Measurements from ENCODE around the gene GPR61. TPM values are rescaled to one million over a fixed set of nuclear protein-coding genes. Genes with fewer than 3 reads are reported as not detected.

The GPR61 gene
- total and polyA plus RNA-seq, 5 donors from 2014 or later: 0.20 to 0.43 (median 0.43) TPM; not detected in 2

DNA sequence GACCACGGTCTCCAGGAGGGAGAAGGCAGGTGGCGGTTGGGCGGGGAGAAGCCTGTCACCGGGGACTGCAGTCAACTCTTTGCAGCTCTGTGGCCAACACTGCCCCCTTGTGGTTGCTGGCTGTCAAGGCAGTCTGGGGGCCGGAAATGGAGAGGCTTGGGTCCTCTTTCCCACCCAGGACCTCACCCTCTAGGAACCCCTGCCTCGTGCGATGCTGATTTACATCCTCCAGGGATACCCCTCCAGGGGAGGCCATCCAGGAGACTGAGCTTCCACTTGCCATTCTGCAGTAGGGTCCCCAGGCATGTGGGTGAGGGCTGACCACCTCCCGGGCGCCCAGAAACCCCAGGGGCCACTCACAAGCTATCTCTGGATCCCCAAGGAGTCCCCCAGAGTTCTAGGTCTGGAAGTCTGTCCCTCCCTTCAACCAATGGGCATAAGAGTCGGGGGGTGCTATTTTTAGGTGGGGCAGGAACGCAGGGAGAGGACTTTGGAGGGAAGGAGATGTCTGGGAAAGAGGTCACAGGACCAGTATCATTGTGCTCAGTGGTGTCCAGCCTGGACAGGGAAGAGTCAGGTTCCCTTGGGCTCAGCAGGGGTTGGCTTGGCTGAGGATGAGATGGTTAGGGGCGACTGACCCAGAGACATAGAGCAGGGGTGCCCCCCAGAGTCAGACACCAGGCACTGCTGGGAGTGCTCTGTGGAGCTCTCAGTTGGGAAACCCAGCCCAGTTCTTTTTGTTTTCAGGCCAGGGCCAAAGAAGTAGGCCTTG, 7.1 kb upstream of the GPR61 start:
- Histone ChIP-seq H3K27ac (ENCODE audit: insufficient read depth, low read length, poor library complexity, severe bottlenecking) (no peak overlapping the region), H3K9me3 (ENCODE audit: control insufficient read depth in 2 of 2, low read length in 2 of 2) (no peaks in the 10 kb centered on the region), H3K4me1 (ENCODE audit: control insufficient read depth, insufficient read depth, low read length, poor library complexity, severe bottlenecking) (peaks cover 24% of the 10 kb centered on the region), H3K36me3 (ENCODE audit: control insufficient read depth, insufficient read depth, low read length) (no peaks in the 10 kb centered on the region), H3K27me3 (ENCODE audit: control insufficient read depth, insufficient read depth, low read length) (no peaks in the 10 kb centered on the region), H3K4me3 (ENCODE audit: low read depth, low read length) (peak overlapping the region; percentile 72)
- H3K9me3 Mint-ChIP-seq: no peaks in the 10 kb centered on the region
- no peaks in the 10 kb centered on the region for H3K36me3 Mint-ChIP-seq
- peaks cover 0 to 23% (median 10%) of the 10 kb centered on the region in 4 donors for H3K4me1 Mint-ChIP-seq
- peaks cover 4% of the 10 kb centered on the region for H3K27me3 Mint-ChIP-seq
- peak overlapping the region; percentile 71 to 90 (median 84) for H3K27ac Mint-ChIP-seq
- peak; percentile 85 to 92 for ATAC-seq (ENCODE audit: low read depth in 2 of 2)
- H3K4me3 Mint-ChIP-seq: peak overlapping the region; percentile 42 to 87 (median 86)
- DNase-seq: peak; percentile 83 to 88 (median 87)

GRCh38 chr1:109534307-109534858, 5.3 kb upstream of the GPR61 start:
- Mint-ChIP-seq H3K4me1 (peaks cover 0 to 23% (median 10%) of the 10 kb centered on the region in 4 donors), H3K4me3 (peak overlapping the region in 1 of 4 donors; percentile 12), H3K27ac (no peak overlapping the region), H3K9me3 (no peaks in the 10 kb centered on the region), H3K36me3 (no peaks in the 10 kb centered on the region), H3K27me3 (peaks cover 4% of the 10 kb centered on the region)
- Histone ChIP-seq H3K9me3 (ENCODE audit: control insufficient read depth in 2 of 2, low read length in 2 of 2) (no peaks in the 10 kb centered on the region), H3K36me3 (ENCODE audit: control insufficient read depth, insufficient read depth, low read length) (no peaks in the 10 kb centered on the region), H3K4me1 (ENCODE audit: control insufficient read depth, insufficient read depth, low read length, poor library complexity, severe bottlenecking) (peaks cover 24% of the 10 kb centered on the region), H3K4me3 (ENCODE audit: low read depth, low read length) (no peak overlapping the region), H3K27ac (ENCODE audit: insufficient read depth, low read length, poor library complexity, severe bottlenecking) (no peak overlapping the region), H3K27me3 (ENCODE audit: control insufficient read depth, insufficient read depth, low read length) (no peaks in the 10 kb centered on the region)
- DNase-seq (no peak), ATAC-seq (ENCODE audit: low read depth in 2 of 2) (no peak)

- Histone ChIP-seq H3K4me1 (ENCODE audit: control insufficient read depth, insufficient read depth, low read length, poor library complexity, severe bottlenecking) (peaks cover 24% of the 10 kb centered on the region), H3K36me3 (ENCODE audit: control insufficient read depth, insufficient read depth, low read length) (no peaks in the 10 kb centered on the region), H3K9me3 (ENCODE audit: control insufficient read depth in 2 of 2, low read length in 2 of 2) (no peaks in the 10 kb centered on the region), H3K27ac (ENCODE audit: insufficient read depth, low read length, poor library complexity, severe bottlenecking) (no peak overlapping the region), H3K27me3 (ENCODE audit: control insufficient read depth, insufficient read depth, low read length) (no peaks in the 10 kb centered on the region), H3K4me3 (ENCODE audit: low read depth, low read length) (no peak overlapping the region)
- Mint-ChIP-seq H3K4me3 (no peak overlapping the region), H3K27ac (no peak overlapping the region), H3K36me3 (no peaks in the 10 kb centered on the region), H3K4me1 (peaks cover 0 to 23% (median 12%) of the 10 kb centered on the region in 4 donors), H3K9me3 (no peaks in the 10 kb centered on the region), H3K27me3 (peaks cover 4% of the 10 kb centered on the region)
- ATAC-seq (ENCODE audit: low read depth in 2 of 2) (no peak), DNase-seq (no peak)
Measured at GRCh38 chr1:109535481-109535880, 4.2 kb upstream of the GPR61 start.

- Histone ChIP-seq H3K27ac (ENCODE audit: insufficient read depth, low read length, poor library complexity, severe bottlenecking) (no peak overlapping the region), H3K4me3 (ENCODE audit: low read depth, low read length) (no peak overlapping the region), H3K9me3 (ENCODE audit: control insufficient read depth in 2 of 2, low read length in 2 of 2) (no peaks in the 10 kb centered on the region), H3K4me1 (ENCODE audit: control insufficient read depth, insufficient read depth, low read length, poor library complexity, severe bottlenecking) (peaks cover 19% of the 10 kb centered on the region), H3K36me3 (ENCODE audit: control insufficient read depth, insufficient read depth, low read length) (no peaks in the 10 kb centered on the region), H3K27me3 (ENCODE audit: control insufficient read depth, insufficient read depth, low read length) (no peaks in the 10 kb centered on the region)
- ATAC-seq (ENCODE audit: low read depth in 2 of 2) (no peak), DNase-seq (no peak)
- H3K27me3 Mint-ChIP-seq: peaks cover 4% of the 10 kb centered on the region
- no peak overlapping the region for H3K27ac Mint-ChIP-seq
- H3K4me1 Mint-ChIP-seq: peaks cover 0 to 19% (median 11%) of the 10 kb centered on the region in 4 donors
- no peaks in the 10 kb centered on the region for H3K36me3 Mint-ChIP-seq
- H3K4me3 Mint-ChIP-seq: no peak overlapping the region
- H3K9me3 Mint-ChIP-seq: no peaks in the 10 kb centered on the region
Measured at GRCh38 chr1:109535971-109536491, 3.6 kb upstream of the GPR61 start.

GRCh38 chr1:109537450-109538178, 2.1 kb upstream of the GPR61 start:
- Histone ChIP-seq H3K4me1 (ENCODE audit: control insufficient read depth, insufficient read depth, low read length, poor library complexity, severe bottlenecking) (peaks cover 3% of the 10 kb centered on the region), H3K27me3 (ENCODE audit: control insufficient read depth, insufficient read depth, low read length) (no peaks in the 10 kb centered on the region), H3K4me3 (ENCODE audit: low read depth, low read length) (no peak overlapping the region), H3K27ac (ENCODE audit: insufficient read depth, low read length, poor library complexity, severe bottlenecking) (no peak overlapping the region), H3K9me3 (ENCODE audit: control insufficient read depth in 2 of 2, low read length in 2 of 2) (no peaks in the 10 kb centered on the region), H3K36me3 (ENCODE audit: control insufficient read depth, insufficient read depth, low read length) (no peaks in the 10 kb centered on the region)
- Mint-ChIP-seq H3K27me3 (peaks cover 4% of the 10 kb centered on the region), H3K27ac (no peak overlapping the region), H3K4me3 (no peak overlapping the region), H3K9me3 (no peaks in the 10 kb centered on the region), H3K4me1 (peaks cover 2 to 9% (median 4%) of the 10 kb centered on the region in 4 donors), H3K36me3 (no peaks in the 10 kb centered on the region)
- DNase-seq: no peak
- ATAC-seq (ENCODE audit: low read depth in 2 of 2): no peak

GRCh38 chr1:109538827-109539555, 681 bp upstream of the GPR61 start:
- Histone ChIP-seq H3K4me3 (ENCODE audit: low read depth, low read length) (no peak overlapping the region), H3K27me3 (ENCODE audit: control insufficient read depth, insufficient read depth, low read length) (no peaks in the 10 kb centered on the region), H3K27ac (ENCODE audit: insufficient read depth, low read length, poor library complexity, severe bottlenecking) (no peak overlapping the region), H3K36me3 (ENCODE audit: control insufficient read depth, insufficient read depth, low read length) (no peaks in the 10 kb centered on the region), H3K4me1 (ENCODE audit: control insufficient read depth, insufficient read depth, low read length, poor library complexity, severe bottlenecking) (no peaks in the 10 kb centered on the region), H3K9me3 (ENCODE audit: control insufficient read depth in 2 of 2, low read length in 2 of 2) (no peaks in the 10 kb centered on the region)
- peaks cover 0 to 6% (median 2%) of the 10 kb centered on the region in 4 donors for H3K4me1 Mint-ChIP-seq
- no peak overlapping the region for H3K27ac Mint-ChIP-seq
- H3K36me3 Mint-ChIP-seq: no peaks in the 10 kb centered on the region
- H3K9me3 Mint-ChIP-seq: no peaks in the 10 kb centered on the region
- ATAC-seq (ENCODE audit: low read depth in 2 of 2) (no peak), DNase-seq (no peak)
- H3K27me3 Mint-ChIP-seq: peaks cover 4% of the 10 kb centered on the region
- no peak overlapping the region for H3K4me3 Mint-ChIP-seq

GRCh38 chr1:109541102-109541501, 1.4 kb downstream of the GPR61 start:
- H3K4me3 ChIP-seq (ENCODE audit: low read depth, low read length): no peak overlapping the region
- no peak overlapping the region for H3K27ac ChIP-seq (ENCODE audit: insufficient read depth, low read length, poor library complexity, severe bottlenecking)
- Mint-ChIP-seq H3K27me3 (no peaks in the 10 kb centered on the region), H3K4me3 (no peak overlapping the region), H3K27ac (no peak overlapping the region), H3K4me1 (peaks cover 0 to 8% (median 5%) of the 10 kb centered on the region in 4 donors), H3K36me3 (no peaks in the 10 kb centered on the region), H3K9me3 (no peaks in the 10 kb centered on the region)
- H3K4me1 ChIP-seq (ENCODE audit: control insufficient read depth, insufficient read depth, low read length, poor library complexity, severe bottlenecking): no peaks in the 10 kb centered on the region
- no peaks in the 10 kb centered on the region for H3K36me3 ChIP-seq (ENCODE audit: control insufficient read depth, insufficient read depth, low read length)
- H3K27me3 ChIP-seq (ENCODE audit: control insufficient read depth, insufficient read depth, low read length): no peaks in the 10 kb centered on the region
- ATAC-seq (ENCODE audit: low read depth in 2 of 2) (no peak), DNase-seq (no peak)
- no peaks in the 10 kb centered on the region for H3K9me3 ChIP-seq (ENCODE audit: control insufficient read depth in 2 of 2, low read length in 2 of 2)
